HFF-Myc (cell line): ENCODE data around the gene ITGAE.

Source experiments
- DNase-seq: peaks from one replicate; pipeline ENCODE4 v3.0.0-alpha.2; 2011; ENCODE audit warnings: low read depth; ENCODE audit errors: extremely low read depth
- H3K4me3 ChIP-seq: replicated peaks from 2 replicates; pipeline ENCODE4 v1.5.1; 2011; ENCODE audit warnings: low read depth, mild to moderate bottlenecking, control low read depth, low read length
- TF ChIP-seq, protein P1 (sequence below): IDR thresholded peaks from 2 replicates; pipeline ENCODE4 v1.5.1; 2012; ENCODE audit warnings: mild to moderate bottlenecking, low read depth, low read length, control low read depth; ENCODE audit errors: missing control alignments

Gene ITGAE

DNA sequence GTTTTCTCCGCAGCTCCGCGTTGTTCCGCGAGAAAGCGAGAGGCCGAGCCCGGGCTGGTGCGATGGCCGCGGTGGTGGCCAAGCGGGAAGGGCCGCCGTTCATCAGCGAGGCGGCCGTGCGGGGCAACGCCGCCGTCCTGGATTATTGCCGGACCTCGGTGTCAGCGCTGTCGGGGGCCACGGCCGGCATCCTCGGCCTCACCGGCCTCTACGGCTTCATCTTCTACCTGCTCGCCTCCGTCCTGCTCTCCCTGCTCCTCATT, 132.0 kb downstream of the ITGAE start:
- H3K4me3 ChIP-seq, result peak overlapping the region; percentile 99
- no peak for DNase-seq
- TF ChIP-seq, protein P1, sequence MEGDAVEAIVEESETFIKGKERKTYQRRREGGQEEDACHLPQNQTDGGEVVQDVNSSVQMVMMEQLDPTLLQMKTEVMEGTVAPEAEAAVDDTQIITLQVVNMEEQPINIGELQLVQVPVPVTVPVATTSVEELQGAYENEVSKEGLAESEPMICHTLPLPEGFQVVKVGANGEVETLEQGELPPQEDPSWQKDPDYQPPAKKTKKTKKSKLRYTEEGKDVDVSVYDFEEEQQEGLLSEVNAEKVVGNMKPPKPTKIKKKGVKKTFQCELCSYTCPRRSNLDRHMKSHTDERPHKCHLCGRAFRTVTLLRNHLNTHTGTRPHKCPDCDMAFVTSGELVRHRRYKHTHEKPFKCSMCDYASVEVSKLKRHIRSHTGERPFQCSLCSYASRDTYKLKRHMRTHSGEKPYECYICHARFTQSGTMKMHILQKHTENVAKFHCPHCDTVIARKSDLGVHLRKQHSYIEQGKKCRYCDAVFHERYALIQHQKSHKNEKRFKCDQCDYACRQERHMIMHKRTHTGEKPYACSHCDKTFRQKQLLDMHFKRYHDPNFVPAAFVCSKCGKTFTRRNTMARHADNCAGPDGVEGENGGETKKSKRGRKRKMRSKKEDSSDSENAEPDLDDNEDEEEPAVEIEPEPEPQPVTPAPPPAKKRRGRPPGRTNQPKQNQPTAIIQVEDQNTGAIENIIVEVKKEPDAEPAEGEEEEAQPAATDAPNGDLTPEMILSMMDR, result no peak

GRCh38 chr17:3668279-3669084, 132.5 kb downstream of the ITGAE start, which contains the start of the genes EMC6 and TAX1BP3:
TSS of gene EMC6 (plus strand) at chr17:3668812. CDS start at chr17:3669147, 335 bp downstream.
TSS of gene TAX1BP3 (minus strand) at chr17:3668578. CDS start at chr17:3668526, 52 bp downstream.
- peak; percentile 89 for DNase-seq
- H3K4me3 ChIP-seq, result peak within 1 kb of the TSS; percentile 99
- TF ChIP-seq, protein P1, result no peak

- DNase-seq, result peak; percentile 46
- peak overlapping the region; percentile 99 for H3K4me3 ChIP-seq
These were observed 133.4 kb downstream of the ITGAE start for GRCh38 chr17:3667366-3668278.

GRCh38 chr17:3666516-3666915, 134.5 kb downstream of the ITGAE start:
- TF ChIP-seq, protein P1, result no peak
- H3K4me3 ChIP-seq, result peak overlapping the region; percentile 99
- DNase-seq, result no peak

More at GRCh38 chr17:3667366-3668278, 133.4 kb downstream of the ITGAE start:
- TF ChIP-seq, protein P1, result no peak

- TF ChIP-seq, protein P1, result no peak
- no peak overlapping the region for H3K4me3 ChIP-seq
These were observed 135.2 kb downstream of the ITGAE start for GRCh38 chr17:3665834-3666233.

More at GRCh38 chr17:3665834-3666233, 135.2 kb downstream of the ITGAE start:
- DNase-seq, result no peak
